GM19397 (cell line): ENCODE results near the gene IRX2.

ENCODE experiments used
- ATAC-seq: cut with Tn5 transposase; IDR thresholded peaks from one replicate; pipeline ENCODE4 v1.9.1; 2021; ENCODE audit warnings: mild to moderate bottlenecking, moderate library complexity; ENCODE audit not compliant: unreplicated experiment

IRX2 gene

DNA sequence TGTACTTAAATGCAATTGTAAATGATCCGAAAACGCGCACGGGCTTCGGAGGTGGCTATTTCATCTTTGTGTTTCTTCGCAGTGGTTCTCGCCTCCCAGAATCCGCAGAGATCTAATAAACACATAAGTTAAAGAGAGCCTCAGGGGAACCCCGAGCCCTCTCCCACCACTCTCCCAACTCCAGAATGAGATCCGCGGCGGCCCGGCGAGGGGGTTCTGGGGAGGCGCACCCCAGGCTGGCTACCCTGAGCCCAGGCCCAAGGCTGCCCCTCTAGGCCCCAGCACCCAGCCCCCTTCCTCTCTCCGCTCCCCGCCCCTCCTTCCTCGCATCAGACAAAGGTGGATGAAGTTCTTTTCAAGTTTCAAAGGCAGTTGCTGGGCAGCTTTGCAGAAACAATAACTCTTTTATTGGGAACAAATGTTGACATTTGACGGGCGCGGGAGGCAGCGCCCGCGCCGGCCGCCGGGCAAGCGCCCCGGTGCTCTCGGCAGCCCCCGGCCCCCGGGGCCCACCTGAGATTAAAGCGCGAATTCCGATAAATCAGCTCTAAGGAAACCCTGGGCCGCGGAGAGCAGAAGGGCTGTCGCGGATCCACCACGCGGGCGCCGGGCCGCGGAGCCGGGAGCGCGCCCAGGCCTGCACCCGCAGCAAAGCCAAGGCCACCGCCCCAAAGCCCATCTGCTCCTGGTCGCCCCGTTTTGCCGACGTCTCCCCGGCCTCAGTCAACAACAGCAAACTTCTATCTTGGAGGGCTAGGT lies 8.4 kb downstream of the IRX2 start:
- no peak for ATAC-seq

DNA sequence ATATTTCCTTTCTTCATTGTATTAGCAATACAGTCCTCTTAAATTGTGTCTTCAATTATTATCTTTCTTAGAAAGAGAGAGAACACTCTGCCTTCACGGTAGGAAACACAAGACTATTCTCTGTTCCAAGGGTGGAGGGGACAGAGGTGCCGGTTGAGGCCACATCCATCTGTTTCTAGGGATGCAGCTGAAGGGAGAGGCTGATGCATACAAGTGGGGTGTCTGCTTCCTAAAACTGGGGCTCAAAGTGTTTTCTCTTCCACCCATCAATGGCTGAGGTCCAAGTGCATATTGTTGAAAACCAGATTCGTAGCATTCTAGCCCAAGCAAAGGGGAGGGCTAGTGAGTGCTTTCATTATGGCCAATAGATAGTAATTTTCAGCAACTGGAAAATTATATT lies 9.5 kb downstream of the IRX2 start:
- no peak for ATAC-seq

DNA sequence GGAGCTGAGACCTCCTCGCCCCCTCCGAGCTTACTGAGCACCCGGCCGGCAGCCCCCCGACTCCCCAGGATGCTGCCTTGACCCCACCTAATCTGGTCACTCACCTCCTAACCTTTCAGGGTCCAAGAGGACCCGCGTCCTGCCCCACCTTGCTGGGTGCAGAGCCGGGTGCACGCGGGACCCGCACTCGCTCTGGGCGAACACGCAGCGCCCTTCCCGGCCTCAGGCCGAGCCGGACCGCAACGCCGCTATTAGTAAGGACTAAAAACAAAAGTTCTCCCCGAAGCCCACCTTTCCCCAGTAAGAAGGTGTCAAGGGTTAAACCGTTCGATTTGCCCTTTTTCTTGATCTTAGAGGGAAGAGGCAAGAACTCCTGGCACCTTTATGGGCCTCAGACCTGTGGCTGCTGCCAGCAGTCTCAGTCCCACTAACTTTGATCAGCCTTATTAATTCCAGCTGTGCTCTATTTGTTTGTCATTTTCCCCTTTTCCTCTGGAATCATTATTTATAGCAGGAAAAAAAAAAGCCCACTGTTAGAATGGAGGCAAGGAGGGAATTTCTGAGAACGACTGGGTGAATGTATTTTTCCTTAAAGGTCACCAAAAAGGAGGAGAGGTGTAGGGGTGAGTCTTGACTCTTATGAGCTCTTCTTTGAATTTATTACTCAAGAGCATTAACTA lies 10.5 kb downstream of the IRX2 start:
- ATAC-seq: no peak

DNA sequence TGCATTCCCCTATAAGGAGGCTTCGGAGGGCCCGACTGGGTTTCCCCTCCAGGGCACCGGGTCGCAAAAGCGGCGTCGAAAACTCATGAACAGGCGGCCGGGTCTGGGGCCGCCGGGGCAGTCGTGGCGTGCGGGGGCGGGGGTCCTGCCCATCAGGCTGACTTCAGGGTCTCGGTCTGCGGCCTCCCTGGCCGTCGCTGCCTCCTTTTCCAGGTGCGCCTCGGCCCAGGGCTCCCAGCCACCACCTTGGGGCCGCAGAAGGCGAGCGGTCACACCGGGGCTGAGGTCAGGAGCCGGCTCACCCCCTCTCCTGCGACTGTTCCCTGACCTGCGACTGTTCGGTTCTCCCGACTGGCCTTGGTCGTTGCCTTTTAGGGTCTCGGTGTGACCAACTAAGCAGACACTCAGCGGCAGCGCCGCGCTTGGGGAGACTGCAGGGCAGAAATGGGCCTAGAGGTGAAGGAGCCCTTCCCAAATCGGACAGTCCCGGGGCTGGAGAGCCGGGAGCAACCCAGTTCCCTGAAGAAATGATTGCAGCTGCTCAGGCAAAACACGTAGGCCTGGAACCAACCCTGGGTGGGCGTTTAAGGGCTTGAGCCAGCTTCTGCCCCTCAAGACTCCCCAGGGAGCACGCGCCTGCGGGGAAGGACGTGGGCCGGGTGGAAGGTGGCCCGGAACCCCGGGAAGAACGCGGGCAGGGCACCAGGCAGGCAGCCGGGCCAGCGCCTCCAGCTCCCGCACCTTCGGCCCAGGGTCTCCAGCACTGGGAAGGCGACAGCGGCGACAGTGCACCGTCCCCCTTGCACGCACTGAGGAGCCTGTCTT lies 11.2 kb downstream of the IRX2 start:
- ATAC-seq: no peak

DNA sequence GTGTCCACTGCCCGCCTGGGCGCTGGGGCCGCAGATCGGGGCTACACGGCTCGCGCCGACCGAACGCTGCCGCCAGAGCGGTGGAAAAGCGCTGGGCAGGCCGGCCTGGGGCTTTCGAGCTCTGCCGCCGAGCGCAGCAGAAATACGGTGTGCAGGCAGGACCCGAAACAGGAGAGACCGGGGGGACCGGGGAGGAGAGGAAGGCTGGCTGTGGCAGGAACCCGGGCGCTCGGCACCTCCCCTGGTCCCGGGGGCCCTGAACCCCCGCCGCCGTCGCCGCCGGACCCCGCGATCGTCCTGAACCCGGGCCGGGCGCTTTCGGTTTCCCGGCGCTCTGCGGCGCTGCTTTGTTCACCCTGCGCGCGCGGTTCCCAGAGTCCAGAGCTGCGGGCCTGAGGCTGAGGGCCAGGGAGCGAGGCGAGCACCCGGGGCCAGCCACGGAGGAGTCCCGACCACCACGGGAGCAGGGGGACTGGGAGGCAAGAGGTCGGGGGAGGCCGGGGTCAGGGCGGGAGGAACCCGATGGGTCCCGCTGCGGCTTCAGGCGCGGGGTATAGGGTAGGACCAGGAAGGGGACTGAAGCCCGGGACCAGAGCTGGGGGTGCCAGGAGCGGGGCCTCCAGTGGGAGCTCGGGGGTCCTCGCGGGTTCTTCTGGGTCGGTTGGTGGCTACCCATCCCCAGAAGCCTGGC lies 12.0 kb downstream of the IRX2 start:
- ATAC-seq: no peak

DNA sequence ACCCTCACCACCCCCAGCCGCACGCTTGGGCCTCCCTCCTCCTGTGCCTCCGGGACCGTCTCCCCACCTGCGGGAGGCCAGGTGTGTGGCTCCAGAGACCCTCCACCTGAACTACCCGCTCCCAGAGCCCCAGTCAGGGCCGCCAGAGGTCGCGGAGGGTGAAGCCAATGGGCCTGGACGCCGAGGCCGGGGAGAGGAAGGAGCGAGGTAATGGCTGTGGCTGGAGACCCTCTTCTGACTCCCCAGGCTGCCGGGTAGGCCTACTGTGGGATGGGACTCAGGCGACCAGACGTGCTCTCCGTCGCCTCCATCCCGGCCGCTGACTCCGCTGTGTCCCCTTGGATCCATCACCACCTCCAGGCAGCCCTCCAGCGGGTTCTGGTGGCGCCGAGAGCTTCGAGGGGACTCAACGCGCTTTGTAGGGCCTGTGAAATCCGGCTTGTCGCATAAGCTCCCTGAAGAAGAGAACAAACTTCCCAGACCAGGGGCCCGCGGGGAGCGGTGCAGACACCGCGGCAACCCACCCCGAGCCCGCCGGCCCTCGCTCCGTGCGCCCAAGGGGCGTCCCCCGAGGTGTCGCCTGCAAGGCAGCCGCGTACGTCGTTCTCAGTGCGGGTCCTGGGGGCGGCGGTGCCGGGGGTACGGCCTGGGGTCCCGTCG lies 12.6 kb downstream of the IRX2 start:
- no peak for ATAC-seq

DNA sequence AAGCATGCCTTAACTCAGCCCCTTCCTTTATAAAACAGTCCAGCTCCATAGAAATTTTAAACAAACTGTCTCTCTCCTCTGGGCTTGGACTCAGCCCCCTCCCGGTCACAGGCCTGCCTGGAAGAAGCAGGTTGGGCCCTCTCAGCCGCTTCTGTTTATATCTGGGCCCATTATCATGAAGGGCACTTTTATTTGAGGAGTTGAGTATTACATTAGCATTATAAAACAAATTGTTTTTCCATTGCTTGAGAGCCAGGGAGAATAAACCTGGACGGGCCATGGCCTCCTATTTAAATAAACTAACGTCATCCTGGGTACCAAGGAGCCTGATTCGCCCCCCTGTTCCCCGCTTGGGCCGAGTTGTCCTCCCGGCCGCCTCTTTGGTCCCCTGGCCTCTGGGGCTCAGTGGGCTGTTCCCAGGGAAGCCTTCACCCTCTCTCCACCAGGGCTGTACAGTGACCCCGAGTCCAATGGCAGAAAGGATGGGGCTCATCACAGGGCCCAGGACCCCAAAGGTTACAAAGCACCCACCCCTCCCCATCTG lies 13.2 kb downstream of the IRX2 start:
- no peak for ATAC-seq

DNA sequence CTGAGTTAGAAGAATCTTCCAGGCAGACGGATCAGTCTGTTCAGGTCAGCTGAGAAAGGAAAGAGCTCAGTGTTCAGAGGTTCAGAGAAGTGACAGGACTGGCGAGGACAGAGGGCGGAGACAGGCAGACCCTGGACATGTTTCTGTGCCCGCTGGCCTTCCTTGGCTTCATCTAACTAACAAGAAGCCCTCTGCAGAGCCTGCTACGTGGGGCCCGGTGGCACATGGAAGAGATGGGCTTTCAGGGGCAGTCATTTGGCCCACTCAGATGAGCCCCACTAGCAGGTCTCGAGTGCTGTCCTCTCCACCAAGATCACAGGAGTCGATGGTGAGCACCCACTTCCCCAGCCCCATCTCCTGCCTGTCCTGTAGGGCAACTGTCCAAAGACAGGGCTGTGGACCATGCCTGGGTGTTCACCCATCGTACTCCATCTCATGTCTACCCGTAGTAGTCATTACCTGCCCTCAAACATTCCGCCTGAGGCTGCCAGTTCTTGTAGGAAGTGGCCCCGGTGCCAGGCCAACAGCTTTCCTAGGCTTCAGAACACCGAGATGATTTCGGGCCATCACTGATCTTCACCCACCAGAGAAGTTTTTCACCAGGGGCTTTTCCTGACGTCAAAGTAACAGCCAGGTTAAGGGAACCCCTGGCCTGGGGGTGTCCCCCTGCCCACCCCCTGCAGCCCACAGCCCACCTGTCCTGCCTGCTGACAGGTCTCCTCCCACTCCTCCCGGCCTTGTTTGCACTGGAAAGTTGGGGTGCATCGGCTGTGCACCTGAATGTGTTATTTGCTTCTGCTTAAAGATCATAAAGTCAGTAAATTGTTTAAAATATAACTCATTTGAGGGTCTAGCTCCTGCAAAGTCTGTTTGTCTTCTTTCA lies 14.0 kb downstream of the IRX2 start:
- no peak for ATAC-seq

DNA sequence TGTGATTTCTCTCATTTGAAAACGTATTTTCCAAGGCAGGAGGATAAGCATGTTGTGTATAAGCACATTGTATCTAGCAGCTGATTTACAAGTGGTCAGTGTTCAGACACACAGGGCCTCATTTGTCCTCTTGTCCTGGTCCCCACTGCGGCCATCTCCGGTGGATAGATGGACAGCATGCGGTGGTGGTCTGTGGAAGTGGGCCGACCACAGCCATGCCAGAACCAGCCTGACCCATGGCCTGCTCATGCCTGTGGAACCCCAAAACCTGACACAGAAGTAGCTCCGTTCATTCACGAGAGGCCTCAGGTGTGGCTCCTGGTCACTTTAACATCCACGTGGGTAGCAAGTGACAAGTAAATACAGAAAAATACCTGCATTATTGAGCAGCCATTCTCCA lies 14.6 kb downstream of the IRX2 start:
- no peak for ATAC-seq

DNA sequence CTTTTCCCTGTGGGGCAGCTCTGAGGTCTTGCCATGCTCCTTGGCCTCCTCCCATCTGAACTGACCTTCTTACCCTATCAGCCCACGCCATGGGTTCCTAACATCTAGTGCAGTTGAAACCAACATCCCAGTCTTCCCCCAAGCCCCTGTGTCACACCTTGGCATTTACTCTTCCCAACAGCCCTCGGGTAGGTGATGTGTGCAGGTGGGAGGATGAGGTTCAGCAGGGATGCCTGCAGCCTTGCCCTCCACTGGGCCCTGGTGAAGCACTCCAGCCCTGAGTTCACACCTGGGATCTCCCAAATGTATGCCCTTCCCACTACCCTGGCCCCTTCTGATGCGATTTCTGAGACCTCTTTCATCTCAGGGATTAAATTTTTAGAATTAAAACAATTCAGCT lies 15.5 kb downstream of the IRX2 start:
- no peak for ATAC-seq

DNA sequence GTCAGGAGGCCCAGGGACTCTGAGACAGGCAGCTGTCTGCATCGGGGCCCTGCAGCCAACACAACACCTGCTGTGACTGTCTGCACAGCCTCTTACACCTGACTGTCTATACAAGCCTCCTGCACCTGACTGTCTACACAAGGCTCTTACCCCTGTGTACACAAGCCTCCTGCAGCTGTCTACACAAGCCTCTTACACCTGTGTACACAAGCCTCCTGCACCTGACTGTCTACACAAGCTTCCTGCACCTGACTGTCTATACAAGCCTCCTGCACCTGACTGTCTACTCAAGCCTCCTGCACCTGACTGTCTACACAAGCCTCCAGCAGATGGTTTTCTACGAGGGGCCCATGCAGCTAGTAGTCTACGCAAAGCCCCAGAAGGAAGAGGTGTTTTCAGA lies 18.6 kb downstream of the IRX2 start:
- no peak for ATAC-seq

DNA sequence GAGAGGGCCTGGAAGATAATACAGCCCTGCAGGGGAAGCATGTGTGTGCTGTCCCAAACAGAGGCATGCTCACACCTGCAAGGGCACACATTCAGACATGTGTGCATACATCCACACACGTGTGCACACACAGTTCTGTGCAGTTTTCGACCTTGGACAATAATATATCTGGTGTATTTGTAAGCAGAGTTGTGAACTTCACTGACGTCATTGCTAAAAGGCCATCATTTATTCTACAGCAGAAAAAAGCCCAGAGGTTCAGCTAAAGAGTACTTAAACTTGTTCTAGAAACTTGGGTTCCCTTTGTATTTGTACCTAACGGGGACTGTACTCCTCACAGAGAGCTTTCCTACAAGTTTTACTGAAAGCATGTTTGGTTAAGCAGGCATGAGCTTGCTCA lies 19.5 kb downstream of the IRX2 start:
- no peak for ATAC-seq

DNA sequence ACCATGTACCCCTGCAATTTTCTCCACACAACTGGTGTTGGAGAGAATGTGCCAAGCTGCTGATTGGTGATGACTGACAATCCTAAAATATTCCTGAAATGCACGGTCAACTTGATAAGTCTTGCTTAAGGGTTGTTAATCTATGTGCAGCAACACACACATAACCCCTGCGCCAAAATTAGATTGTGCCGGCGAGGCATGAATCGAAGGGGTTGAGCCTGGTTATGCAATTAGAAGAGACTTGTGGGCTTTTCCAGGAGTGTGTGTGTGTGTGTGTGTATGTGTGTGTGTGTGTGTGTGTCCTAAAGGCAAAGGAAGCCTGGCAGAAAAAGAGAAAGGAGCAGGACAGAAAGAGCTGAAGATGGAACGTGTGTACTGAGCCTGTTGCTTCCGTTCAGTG lies 22.3 kb downstream of the IRX2 start:
- no peak for ATAC-seq

DNA sequence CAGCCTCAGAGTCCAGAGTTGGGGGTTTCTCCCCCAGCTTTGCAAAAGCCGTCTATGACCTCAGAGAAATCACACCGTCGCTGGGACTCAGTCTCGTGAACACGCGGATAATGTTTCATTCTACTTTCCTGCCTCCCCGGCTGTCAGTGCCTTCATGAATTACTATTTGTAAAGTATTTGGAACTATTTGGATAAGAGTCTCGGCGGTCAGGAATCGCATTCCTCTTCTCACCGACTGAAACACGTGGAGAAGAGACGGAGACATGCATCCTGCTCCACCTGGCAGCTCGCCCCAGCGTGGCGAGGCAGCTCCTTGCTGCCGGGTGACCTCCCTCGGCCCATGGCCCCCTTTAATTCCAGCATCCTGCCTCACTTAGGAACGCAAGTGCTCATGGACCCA lies 23.9 kb downstream of the IRX2 start:
- ATAC-seq: no peak

DNA sequence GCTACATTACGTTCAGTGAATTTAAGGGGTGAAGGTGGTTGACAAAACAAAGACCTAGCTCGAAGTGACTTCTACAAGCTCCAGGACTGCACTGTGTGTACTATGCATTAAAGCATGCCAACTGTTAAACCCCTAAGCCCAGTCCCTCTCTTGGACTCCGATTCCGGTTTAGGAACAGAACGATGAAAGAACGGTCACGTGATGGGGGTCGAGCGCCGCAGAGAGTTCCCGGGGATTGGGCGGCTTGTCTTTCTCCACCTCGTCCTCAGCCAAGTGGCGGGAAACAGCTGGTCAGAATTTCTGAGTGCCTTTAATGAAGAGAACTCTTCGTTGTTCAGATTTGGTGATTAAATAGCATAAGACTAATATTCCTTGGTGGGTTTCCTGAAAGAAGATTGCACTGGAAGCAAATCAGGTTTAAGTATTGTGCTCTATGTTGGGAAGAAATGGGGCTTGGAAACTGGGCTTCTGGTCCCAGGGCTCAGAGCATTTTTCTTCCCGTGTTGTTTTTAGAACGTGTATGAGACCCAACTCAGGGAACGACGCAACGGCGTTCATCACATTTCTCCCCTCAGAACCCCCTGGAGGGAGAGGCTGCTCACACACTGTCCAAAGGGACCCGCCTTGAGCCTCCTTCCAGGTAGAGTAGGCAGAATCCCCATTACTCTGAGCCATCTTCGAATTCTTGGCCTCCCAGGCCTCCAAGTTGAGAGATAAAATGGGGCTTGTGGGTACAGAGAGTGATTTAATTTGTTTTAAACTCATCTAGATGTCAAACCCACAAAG lies 25.3 kb downstream of the IRX2 start:
- no peak for ATAC-seq

DNA sequence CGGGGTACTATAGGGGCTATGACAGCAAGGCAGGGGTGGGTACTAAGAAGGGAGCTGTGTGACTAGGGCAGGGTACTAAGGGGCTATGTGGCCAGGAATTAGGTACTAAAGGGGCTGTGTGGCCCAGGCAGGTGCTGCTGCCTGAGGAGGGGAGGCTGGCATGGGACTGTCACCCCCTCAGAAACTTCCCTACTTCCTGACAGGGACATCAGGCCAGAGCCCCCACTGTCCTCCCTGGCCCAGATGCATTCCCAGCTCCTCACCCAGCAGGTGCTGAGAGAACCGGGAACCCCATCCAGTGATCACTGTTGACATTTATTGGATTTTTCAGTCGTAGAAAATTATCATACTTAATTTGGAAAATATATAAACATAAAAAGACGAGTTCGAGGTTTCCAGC lies 26.6 kb downstream of the IRX2 start:
- ATAC-seq: no peak

DNA sequence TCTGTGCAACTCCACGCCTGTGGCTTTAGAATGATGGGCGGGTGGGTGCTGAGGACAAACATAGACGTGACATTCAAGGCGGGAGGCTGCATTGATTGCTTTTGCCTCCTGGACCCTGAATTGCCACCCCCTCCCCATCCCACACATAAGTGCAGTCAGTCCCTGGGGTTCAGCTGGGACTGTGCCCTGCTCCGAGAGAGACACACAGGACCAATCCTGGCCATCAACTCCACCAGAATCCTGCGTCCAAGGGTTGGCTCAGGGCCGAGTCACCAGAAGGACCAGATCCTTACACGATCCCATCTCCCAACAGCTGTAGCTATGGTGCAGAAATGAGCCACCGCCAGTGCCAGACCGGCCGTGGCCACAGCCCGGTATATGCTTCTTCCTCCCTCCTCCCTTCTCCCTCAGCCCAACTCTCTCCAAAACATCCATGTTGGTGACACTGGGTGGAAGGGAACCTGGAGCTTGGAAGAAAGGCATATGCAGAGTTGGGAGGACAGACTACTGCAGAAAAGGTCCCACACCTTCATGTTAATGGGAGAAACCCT lies 27.4 kb downstream of the IRX2 start:
- ATAC-seq: no peak

DNA sequence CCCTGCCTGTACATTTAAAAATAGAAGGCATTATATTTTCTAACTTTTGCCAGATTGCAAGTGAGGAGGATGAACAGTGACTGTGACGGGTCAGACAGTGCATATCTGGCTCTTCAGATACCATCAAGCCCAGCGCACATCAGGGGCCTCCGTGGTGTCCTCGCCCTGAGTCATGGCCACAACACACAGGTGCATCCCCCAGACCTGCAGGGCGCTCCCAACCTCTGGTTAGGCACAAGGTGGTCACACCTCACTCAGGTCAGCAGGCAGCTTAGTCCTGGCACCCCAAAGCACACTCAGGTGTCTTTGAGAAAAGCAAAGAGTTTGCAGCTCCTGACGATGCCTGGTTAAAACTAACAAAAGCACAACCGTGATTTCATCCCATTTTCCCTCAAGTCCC lies 28.6 kb downstream of the IRX2 start:
- ATAC-seq: no peak
